Measurements from ENCODE around the gene RNFT2.

Gene RNFT2

DNA sequence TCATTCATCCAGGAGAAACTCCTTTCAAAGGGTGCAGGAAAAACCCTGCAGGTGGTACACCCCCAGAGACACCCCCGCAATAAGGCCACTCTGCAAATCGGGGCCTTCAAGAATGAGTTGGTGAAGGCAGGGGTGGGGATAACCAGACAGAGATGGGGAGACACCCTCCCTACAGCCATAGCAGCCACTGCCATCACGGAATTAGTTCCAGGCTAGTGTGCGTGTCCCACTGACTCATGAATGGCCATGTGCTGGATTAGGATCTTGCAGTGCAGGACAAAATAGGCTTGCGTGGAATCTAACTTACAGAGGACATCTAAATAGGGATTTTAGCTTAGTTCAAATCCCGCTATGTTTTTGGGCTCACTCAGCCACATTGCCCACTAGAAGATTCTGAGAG, 38.0 kb upstream of the RNFT2 start:
- H3K36me3 Mint-ChIP-seq (ENCODE audit: low read depth), result no peaks in the 10 kb centered on the region
- H3K4me3 Mint-ChIP-seq, result no peak overlapping the region
- H3K9me3 Mint-ChIP-seq, result no peaks in the 10 kb centered on the region
- H3K4me1 Mint-ChIP-seq (ENCODE audit: low read depth), result peaks cover 5% of the 10 kb centered on the region
- H3K27ac Mint-ChIP-seq, result no peak overlapping the region
- H3K27me3 Mint-ChIP-seq, result peaks cover 16% of the 10 kb centered on the region

DNA sequence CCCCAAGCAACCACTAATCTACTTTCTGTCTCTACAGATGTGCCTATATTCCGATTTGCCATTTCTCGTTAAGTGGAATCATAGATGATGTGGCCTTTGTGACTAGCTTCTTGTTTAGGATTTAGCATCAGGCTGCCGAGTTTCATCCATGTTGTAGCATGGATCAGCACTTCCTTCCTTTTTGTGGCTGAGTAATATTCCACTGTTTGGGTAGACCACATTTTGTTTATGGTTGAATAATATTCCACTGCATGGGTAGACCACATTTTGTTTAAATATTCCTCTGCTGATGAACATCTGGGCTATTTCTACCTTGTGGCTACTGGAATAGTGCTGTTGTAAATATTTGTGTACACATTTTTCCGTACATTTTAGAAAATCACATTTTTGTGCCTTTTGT, 36.7 kb upstream of the RNFT2 start:
- Mint-ChIP-seq H3K4me3 (no peak overlapping the region), H3K27me3 (peaks cover 9% of the 10 kb centered on the region), H3K36me3 (ENCODE audit: low read depth) (no peaks in the 10 kb centered on the region), H3K27ac (no peak overlapping the region), H3K4me1 (ENCODE audit: low read depth) (peaks cover 3% of the 10 kb centered on the region), H3K9me3 (no peaks in the 10 kb centered on the region)

DNA sequence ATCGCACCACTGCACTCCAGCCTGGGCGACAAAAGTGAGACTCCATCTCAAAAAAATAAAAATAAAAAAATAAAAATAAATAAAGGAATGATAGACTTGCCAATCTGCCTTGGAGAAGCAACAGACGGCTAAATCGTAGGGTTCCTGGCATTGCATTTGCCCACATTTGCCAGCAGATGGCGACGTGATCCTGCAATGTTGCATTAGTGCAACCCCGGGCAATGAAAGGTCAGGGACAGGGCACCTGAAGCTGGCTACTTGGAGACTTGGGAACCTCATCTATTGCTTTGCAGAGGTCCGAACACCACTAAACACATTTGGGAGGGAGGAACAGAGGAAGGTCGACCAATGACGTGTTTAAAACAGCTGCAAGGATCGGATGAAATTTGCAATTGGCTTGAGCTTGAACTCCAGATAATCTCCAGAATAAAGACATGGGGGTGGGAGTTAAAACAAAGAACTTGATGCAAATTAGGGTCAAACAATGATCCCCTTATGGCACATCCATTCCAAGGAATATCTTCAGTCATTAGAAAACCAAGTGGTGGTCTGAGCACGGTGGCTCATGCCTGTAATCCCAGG, 34.8 kb upstream of the RNFT2 start:
- no peaks in the 10 kb centered on the region for H3K36me3 Mint-ChIP-seq (ENCODE audit: low read depth)
- peaks cover 3% of the 10 kb centered on the region for H3K4me1 Mint-ChIP-seq (ENCODE audit: low read depth)
- H3K4me3 Mint-ChIP-seq, result no peak overlapping the region
- no peaks in the 10 kb centered on the region for H3K9me3 Mint-ChIP-seq
- H3K27me3 Mint-ChIP-seq, result peaks cover 8% of the 10 kb centered on the region
- no peak overlapping the region for H3K27ac Mint-ChIP-seq

DNA sequence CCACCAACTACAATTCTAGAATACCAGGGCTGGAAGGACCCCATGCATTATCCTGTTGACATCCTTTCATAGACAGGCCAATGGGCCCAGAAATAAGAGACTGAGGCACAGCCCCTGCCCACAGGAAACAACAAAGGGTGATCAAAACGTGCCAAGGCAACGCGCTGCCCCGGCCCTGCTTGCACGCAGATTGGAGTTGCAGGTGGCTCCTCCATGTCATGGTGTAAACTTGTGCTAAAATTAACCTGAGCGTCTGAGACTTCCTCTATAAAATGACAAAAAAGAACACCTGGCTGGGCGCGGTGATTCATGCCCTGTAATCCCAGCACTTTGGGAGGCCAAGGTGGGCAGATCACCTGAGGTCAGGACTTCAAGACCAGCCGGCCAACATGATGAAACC, 30.4 kb upstream of the RNFT2 start:
- H3K9me3 Mint-ChIP-seq, result no peaks in the 10 kb centered on the region
- H3K27ac Mint-ChIP-seq, result no peak overlapping the region
- H3K4me3 Mint-ChIP-seq, result no peak overlapping the region
- peaks cover 8% of the 10 kb centered on the region for H3K27me3 Mint-ChIP-seq
- peaks cover 7% of the 10 kb centered on the region for H3K36me3 Mint-ChIP-seq (ENCODE audit: low read depth)
- H3K4me1 Mint-ChIP-seq (ENCODE audit: low read depth), result peaks cover 11% of the 10 kb centered on the region

DNA sequence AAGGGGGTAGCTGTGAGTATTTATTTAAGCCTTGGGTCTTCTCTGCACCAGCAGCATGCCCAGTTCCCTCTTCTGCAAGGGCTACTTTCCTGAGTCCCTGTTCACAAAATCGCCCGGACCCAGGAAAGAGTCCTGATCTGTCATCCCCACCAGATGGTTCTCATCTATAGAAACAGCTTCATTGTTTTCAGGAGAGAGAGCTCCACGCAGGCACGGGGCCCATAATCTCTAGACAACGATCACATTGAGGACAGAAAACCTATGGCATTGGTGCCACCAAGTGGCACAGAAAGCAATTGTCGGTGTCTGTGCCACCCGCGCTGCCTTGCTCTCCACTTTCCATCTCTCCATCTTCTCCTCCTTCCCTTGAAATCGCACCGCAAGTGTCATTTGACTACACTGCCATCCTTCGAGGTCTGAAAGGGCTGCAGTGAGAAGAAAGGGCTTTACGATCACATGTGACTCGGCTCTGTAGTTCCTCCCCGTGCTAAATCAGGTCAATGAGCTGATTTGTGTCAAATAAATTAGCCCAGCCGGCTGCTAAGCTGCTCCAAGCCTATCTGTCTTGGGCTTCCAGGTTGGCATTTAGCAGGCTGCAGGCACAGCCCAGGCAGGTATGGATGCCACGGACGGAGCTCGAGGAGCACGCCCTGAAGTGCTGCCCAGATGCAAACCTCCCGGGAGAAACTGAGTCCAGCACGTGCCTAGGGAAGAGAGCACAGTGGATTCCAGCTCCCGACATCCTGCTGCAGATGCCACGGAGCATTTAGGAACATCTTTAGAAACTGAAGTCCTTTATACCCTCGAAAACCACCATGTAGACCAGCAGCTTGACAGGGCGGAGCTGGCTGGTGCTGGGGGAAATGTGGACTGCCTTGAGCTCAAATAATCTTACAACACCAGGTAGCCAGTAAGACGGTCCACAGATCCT, 29.0 kb upstream of the RNFT2 start:
- Mint-ChIP-seq H3K4me3 (peak overlapping the region; percentile 42), H3K4me1 (ENCODE audit: low read depth) (peaks cover 8% of the 10 kb centered on the region), H3K36me3 (ENCODE audit: low read depth) (peaks cover 7% of the 10 kb centered on the region), H3K9me3 (no peaks in the 10 kb centered on the region), H3K27me3 (peaks cover 5% of the 10 kb centered on the region), H3K27ac (no peak overlapping the region)

DNA sequence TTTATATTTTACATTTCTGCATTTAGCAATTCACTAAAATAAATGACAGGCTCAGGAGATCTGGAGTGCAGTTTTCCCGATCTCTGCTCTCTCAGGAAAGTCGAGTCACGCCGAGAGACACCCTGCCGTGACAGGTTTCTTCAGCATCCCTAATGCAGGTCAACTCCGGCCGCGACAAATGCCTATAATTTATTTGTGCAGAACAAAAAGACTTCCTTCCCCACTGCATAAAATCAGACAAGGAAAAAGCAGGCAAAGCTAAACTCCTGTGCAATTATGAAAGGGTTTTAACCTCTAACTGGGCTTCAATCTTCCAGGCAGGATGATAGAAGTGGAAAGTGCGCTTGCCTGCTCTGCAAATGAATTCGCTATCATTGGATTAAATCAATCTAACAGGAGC, 28.3 kb upstream of the RNFT2 start:
- Mint-ChIP-seq H3K4me3 (no peak overlapping the region), H3K9me3 (no peaks in the 10 kb centered on the region), H3K27me3 (peaks cover 5% of the 10 kb centered on the region), H3K36me3 (ENCODE audit: low read depth) (peaks cover 7% of the 10 kb centered on the region), H3K4me1 (ENCODE audit: low read depth) (peaks cover 8% of the 10 kb centered on the region), H3K27ac (no peak overlapping the region)

DNA sequence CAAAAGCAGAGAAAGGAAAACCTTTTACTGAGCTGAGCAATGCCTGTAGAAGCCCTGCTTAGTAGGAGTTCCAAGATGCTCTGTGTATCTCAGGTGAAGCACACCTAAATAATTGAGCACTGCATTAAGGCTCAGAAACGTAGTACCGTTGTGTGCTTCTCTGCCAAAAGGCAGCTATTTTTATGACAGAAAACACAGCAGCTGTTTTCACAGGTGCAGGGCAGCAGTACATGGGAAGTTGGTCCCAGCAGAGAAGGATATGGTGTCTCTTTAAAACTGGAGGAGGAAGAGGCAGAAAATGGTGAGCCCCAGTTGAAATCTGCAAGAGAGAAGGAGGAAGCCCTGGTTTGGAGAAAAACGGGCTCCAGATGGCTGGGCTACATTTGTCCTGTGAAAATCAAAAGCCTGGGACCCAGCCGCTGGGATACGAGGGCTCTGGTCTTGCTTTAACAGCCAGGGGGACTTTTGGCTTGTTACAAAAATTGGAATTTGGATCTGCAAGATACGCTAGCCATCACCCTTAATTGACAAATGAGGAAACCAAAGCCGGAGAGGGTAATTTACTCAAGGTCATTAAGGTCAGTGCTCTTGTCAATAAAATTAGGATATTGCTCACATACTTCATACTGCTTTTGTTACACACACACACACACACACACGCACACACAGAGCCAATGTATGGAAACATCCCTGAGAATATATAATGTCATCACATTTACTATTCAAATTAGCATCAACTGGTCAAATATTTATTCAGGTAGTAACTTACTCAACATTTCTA, 27.6 kb upstream of the RNFT2 start:
- Mint-ChIP-seq H3K27ac (peak overlapping the region; percentile 28), H3K4me1 (ENCODE audit: low read depth) (peaks cover 8% of the 10 kb centered on the region), H3K4me3 (no peak overlapping the region), H3K36me3 (ENCODE audit: low read depth) (peaks cover 7% of the 10 kb centered on the region), H3K9me3 (no peaks in the 10 kb centered on the region), H3K27me3 (peaks cover 5% of the 10 kb centered on the region)

DNA sequence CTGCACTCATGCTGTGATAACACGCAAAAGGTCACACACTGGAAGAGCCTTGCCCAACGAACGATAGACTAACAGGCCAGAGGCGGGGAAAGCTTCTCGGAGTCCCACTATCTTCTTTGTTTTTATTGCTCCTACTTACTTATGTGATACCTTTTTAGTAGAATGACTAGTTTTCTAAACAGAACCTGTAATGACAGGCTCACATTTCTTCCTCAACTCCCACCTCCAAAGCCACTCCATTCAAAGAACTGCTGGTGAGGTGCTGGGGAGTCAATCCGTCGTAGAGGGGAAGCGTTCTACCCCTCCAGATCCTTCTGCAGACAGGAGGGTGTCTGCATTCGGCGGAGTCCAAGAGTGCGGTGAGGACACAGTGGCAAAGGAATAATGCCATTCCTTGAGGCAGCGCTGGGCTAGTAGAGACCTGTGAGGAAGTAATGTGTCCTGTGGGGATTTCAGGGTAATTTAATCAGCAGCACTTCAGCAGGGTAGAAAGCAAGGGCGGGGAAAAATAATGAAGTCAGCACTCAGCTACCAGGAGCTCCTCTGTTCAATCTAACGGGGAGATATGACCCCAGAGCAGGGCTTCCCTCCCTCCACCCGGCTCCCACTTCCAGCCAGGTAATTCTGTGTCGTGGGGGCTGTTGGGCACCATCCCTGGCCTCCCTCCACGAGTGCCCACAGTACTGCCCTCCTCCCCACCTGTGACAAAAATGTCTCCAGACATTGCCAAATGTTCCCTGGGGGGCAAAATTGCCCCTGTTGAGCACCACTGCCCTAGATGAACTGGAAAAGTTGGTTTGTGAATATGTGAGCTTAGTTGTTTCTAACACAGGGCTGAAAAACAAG, 25.4 kb upstream of the RNFT2 start:
- peaks cover 8% of the 10 kb centered on the region for H3K4me1 Mint-ChIP-seq (ENCODE audit: low read depth)
- no peaks in the 10 kb centered on the region for H3K27me3 Mint-ChIP-seq
- no peak overlapping the region for H3K4me3 Mint-ChIP-seq
- H3K27ac Mint-ChIP-seq, result peak overlapping the region; percentile 45
- H3K9me3 Mint-ChIP-seq, result no peaks in the 10 kb centered on the region
- peaks cover 25% of the 10 kb centered on the region for H3K36me3 Mint-ChIP-seq (ENCODE audit: low read depth)

DNA sequence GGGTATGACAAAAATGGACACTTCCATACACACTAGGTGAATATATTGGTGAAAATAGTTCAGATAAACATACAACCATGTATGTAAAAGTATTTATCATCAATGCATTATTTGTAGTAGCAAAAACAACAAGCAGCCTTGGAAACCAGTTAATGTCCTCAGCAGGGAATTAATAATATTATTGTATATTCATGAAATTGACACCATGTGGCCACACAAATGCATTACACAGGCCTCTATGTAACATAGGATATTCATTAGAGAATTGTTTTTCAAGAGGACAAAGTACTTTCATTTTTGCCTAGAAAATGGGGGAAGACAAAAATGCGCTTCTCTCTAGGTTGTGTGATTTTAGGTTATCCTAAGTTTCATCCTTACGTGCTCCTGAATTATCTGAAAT, 24.6 kb upstream of the RNFT2 start:
- no peak overlapping the region for H3K27ac Mint-ChIP-seq
- H3K27me3 Mint-ChIP-seq, result no peaks in the 10 kb centered on the region
- H3K9me3 Mint-ChIP-seq, result no peaks in the 10 kb centered on the region
- peaks cover 25% of the 10 kb centered on the region for H3K36me3 Mint-ChIP-seq (ENCODE audit: low read depth)
- H3K4me3 Mint-ChIP-seq, result no peak overlapping the region
- H3K4me1 Mint-ChIP-seq (ENCODE audit: low read depth), result peaks cover 7% of the 10 kb centered on the region

DNA sequence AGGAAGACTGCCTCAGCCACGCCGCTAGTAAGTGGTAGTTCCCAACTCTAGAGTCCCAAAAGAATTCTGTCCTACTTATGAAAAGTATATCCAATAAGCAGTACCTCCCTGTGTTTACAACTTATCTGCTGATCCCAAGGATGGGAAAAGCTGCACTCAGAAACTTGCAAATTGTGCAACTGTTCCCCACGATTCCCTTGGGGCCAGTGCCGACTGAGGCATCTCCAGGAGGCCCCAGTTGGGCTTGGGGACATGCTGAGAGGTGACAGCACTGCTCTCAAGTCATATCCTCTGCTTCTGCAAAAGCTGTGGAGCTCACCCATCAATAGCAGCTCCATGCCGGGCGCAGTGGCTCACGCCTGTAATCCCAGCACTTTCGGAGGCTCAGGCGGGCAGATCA, 23.9 kb upstream of the RNFT2 start:
- Mint-ChIP-seq H3K4me1 (ENCODE audit: low read depth) (peaks cover 5% of the 10 kb centered on the region), H3K9me3 (no peaks in the 10 kb centered on the region), H3K4me3 (no peak overlapping the region), H3K36me3 (ENCODE audit: low read depth) (peaks cover 25% of the 10 kb centered on the region), H3K27me3 (no peaks in the 10 kb centered on the region), H3K27ac (no peak overlapping the region)

DNA sequence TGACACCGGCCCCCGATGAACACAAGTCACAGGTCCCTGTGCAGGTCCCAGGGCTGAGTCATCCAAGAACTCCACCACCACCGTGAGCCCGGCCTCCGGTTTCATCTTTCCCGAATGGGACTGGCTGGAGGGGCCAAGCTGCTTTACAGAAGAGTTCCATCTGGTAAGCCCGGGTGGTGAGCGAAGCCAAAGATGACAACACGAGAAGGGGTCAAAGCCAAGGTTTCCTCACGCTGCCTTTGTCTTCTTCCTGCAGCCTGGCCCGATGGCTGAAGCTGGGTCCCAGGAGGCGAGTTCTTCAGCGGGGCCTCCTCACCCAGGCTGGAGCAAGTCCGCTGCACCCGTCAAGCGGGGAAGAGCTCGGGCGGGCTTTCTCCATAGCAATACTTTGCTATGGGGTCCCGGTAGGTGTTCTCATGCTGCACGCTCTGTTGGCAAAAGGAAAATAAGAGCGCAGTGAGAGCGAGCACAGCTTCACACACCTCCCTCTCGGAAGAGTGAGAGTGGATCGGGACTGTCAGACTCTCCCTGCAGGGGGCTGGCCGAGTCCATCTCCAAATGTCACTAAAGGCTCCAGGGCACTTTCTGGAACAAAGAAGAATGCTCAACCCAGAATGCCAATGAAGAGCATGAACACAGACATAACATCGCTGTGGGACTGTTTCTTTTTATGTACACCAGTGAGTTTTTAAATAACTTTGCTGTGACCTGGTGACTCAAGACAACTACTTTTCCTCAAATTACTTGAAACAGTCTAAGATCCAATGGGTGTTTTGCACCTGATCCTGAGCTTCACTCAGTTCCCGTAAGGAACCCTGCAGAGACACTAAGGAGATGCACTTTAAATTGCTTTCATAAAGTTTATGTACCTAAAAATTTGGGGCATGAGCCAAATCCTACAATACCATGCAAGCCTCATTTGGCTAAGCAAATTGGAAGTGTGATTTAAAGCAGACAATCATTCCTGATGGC, 20.4 kb upstream of the RNFT2 start:
- H3K4me1 Mint-ChIP-seq (ENCODE audit: low read depth), result peaks cover 9% of the 10 kb centered on the region
- H3K36me3 Mint-ChIP-seq (ENCODE audit: low read depth), result peaks cover 36% of the 10 kb centered on the region
- H3K4me3 Mint-ChIP-seq, result no peak overlapping the region
- H3K27me3 Mint-ChIP-seq, result no peaks in the 10 kb centered on the region
- no peak overlapping the region for H3K27ac Mint-ChIP-seq
- H3K9me3 Mint-ChIP-seq, result no peaks in the 10 kb centered on the region

DNA sequence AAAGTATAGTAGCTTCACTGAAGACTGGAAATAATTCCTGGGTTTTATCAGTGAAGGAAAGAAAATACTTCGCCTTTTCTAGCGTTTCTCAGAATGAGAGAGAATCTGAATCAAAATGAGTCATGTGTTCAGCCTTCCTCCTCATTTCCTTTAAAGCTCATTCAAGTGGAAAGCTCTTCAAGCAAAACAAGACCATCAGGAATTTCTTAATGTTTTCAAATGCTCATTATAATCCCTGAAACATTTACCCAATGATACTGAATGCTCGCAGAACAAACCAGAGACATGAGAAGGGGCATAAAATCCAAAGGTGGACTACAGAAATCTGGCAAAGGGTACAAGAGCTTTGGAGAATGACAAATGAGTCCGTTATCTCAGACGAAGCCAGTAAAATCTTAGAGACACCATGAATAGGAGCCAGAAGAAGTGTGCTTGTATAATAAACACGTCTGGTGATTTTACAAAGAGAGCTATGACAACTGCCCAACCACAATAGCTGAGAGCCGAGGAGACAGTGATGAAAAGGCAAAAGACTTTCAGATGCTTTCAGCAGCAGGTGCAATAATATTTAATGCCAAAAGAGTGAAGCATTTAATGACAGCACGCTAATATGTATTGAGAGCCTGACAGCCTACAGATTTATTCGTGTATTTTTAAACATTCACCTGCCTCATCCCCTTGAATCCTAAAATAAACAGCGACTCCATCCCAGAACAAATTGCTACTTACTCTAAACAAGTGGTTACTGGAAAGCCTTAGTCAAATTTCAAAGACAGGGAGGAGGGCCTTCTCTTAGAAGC, 19.3 kb upstream of the RNFT2 start:
- Mint-ChIP-seq H3K4me1 (ENCODE audit: low read depth) (peaks cover 10% of the 10 kb centered on the region), H3K36me3 (ENCODE audit: low read depth) (peaks cover 40% of the 10 kb centered on the region), H3K27ac (peak overlapping the region; percentile 33), H3K4me3 (no peak overlapping the region), H3K27me3 (no peaks in the 10 kb centered on the region), H3K9me3 (no peaks in the 10 kb centered on the region)

Measured in stimulated activated naive CD8-positive, alpha-beta T cell treated with anti-CD3 and anti-CD28 coated beads, Interleukin-15, Interleukin-2, amounts not matched to agents 100 ng/mL and 50 ng/mL, for 24 hours (primary cell).